Hepatocyte (in vitro differentiated cells): Measurements from ENCODE around the gene ABCD3.

ENCODE experiments used
- EZH2 ChIP-seq: fragments of 200-600 bp; sonication (generic); IDR thresholded peaks from 2 replicates; pipeline ENCODE4 v1.6.1; 2016; ENCODE audit warnings: antibody characterized with exemption, mild to moderate bottlenecking, borderline replicate concordance
- EZH2phosphoT487 ChIP-seq: fragments of 200-600 bp; sonication (generic); IDR thresholded peaks from one replicate; pipeline ENCODE4 v1.6.1; 2018; ENCODE audit warnings: antibody characterized with exemption, mild to moderate bottlenecking, low read depth, moderate library complexity; ENCODE audit not compliant: unreplicated experiment, severe bottlenecking
- TF ChIP-seq, protein P1 (sequence below): fragments of 200-600 bp; sonication (generic); IDR thresholded peaks from 2 replicates; pipeline ENCODE4 v1.5.1; 2016; ENCODE audit warnings: antibody characterized with exemption, mild to moderate bottlenecking; ENCODE audit not compliant: poor library complexity

GRCh38 chr1:94490556-94490955 is 72.4 kb downstream of the ABCD3 start:
- TF ChIP-seq, protein P1, sequence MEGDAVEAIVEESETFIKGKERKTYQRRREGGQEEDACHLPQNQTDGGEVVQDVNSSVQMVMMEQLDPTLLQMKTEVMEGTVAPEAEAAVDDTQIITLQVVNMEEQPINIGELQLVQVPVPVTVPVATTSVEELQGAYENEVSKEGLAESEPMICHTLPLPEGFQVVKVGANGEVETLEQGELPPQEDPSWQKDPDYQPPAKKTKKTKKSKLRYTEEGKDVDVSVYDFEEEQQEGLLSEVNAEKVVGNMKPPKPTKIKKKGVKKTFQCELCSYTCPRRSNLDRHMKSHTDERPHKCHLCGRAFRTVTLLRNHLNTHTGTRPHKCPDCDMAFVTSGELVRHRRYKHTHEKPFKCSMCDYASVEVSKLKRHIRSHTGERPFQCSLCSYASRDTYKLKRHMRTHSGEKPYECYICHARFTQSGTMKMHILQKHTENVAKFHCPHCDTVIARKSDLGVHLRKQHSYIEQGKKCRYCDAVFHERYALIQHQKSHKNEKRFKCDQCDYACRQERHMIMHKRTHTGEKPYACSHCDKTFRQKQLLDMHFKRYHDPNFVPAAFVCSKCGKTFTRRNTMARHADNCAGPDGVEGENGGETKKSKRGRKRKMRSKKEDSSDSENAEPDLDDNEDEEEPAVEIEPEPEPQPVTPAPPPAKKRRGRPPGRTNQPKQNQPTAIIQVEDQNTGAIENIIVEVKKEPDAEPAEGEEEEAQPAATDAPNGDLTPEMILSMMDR, result no peak
- TF ChIP-seq EZH2phosphoT487 (no peak), EZH2 (no peak)
